ENCODE data around the gene CNIH1. TPM values are rescaled to one million over a fixed set of nuclear protein-coding genes. Genes with fewer than 3 reads are reported as not detected.
A peak's percentile ranks its signal among the peaks of the same experiment; 100 is the strongest.
"Not testable (repeated sequence)": the region's sequence is repeated elsewhere in the genome, so short reads cannot be mapped to it uniquely, and the experiment has no call there.

CNIH1 gene
- total and polyA plus RNA-seq, 9 donors = 101 to 196 (median 166) TPM

DNA sequence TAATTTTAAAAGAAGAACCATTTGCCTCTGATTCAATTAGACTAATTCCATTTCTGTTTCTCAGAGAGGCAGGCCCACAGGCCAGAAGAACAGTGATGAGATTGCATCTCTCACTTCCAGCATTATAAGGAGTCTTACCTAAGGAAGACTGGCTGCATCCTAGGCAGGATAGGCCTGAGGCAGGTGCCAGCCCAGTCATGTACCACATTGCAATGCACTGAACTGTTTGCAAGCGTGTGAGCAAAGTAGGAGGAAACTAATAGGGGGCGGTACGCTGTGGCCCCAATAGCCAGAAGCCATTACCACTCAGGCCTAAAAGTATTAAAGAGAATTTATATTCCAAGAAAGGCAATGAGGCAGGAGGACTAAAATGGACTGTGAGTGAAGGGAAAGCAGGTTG lies 12.1 kb upstream of the CNIH1 start:
- Histone ChIP-seq H3K9me3 (replicated peaks; ENCODE audit: control insufficient read depth, low read depth, low read length) (no peaks in the 10 kb centered on the region), H3K27ac (ENCODE audit: low read length) (no peak overlapping the region), H3K27me3 (ENCODE audit: control insufficient read depth, insufficient read depth, low read length) (no peaks in the 10 kb centered on the region), H3K4me3 (ENCODE audit: low read length) (no peak overlapping the region), H3K36me3 (ENCODE audit: control insufficient read depth, insufficient read depth, low read length) (no peaks in the 10 kb centered on the region), H3K4me1 (ENCODE audit: control insufficient read depth, insufficient read depth, low read length) (no peaks in the 10 kb centered on the region)
- DNase-seq = no peak
- WGBS (ENCODE audit: insufficient coverage) = no CpG with 5 or more reads among the region's 3 CpGs

DNA sequence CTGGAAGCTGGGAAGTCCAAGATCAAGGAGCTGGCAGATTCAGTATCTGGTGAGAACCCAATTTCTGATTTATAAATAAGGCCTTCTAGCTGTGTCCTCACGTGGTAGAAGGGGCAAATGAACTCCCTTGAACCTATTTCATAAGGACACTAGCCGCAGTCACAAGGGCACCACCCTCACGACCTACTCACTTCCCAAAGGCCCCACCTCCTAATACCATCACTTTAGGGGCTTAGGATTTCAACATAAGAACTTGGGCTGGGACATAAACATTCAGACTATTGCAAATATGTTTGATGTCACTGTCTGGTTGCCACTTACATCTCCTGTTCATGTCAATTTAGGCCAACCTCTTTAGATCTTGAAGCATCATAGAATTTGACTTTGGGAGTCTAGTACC lies 10.8 kb upstream of the CNIH1 start:
- no peak overlapping the region for H3K27ac ChIP-seq (ENCODE audit: low read length)

DNA sequence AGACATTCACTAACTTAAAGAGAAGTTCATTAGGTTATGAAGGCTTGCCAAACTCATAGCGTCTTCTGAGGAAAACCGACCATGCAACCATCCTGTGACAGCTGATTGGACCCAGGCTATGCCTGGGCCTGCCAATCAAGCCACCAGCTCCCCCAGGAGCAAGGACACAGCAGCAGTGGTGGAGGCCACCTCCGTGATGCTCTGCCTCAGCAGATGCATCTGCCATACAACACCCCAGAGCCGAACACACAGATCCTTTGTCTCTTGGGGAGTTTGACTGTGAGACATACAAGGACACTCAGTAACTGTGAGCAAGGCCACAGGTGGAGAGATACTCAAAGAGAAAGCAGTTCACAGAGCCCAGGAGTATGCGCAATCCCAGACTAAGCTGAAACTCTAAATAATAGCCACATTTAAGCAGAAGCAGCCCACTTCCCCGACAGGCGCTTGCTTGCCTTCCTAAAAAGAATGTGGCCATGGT lies 10.0 kb upstream of the CNIH1 start:
- H3K36me3 ChIP-seq (ENCODE audit: control insufficient read depth, insufficient read depth, low read length) = no peaks in the 10 kb centered on the region
- H3K27ac ChIP-seq (ENCODE audit: low read length) = no peak overlapping the region
- peaks cover 3% of the 10 kb centered on the region for H3K4me1 ChIP-seq (ENCODE audit: control insufficient read depth, insufficient read depth, low read length)
- no peaks in the 10 kb centered on the region for H3K9me3 ChIP-seq (replicated peaks; ENCODE audit: control insufficient read depth, low read depth, low read length)
- 59% methylated on average over 5 of the region's 7 CpGs for WGBS (ENCODE audit: insufficient coverage)
- H3K4me3 ChIP-seq (ENCODE audit: low read length) = no peak overlapping the region
- DNase-seq = no peak
- no peaks in the 10 kb centered on the region for H3K27me3 ChIP-seq (ENCODE audit: control insufficient read depth, insufficient read depth, low read length)

More for the DNA sequence above, 10.8 kb upstream of the CNIH1 start:
- Histone ChIP-seq H3K36me3 (ENCODE audit: control insufficient read depth, insufficient read depth, low read length) (no peaks in the 10 kb centered on the region), H3K4me1 (ENCODE audit: control insufficient read depth, insufficient read depth, low read length) (no peaks in the 10 kb centered on the region), H3K9me3 (replicated peaks; ENCODE audit: control insufficient read depth, low read depth, low read length) (no peaks in the 10 kb centered on the region), H3K4me3 (ENCODE audit: low read length) (no peak overlapping the region), H3K27me3 (ENCODE audit: control insufficient read depth, insufficient read depth, low read length) (no peaks in the 10 kb centered on the region)
- DNase-seq = no peak
- 90% methylated on average over 3 of the region's 3 CpGs for WGBS (ENCODE audit: insufficient coverage)

DNA sequence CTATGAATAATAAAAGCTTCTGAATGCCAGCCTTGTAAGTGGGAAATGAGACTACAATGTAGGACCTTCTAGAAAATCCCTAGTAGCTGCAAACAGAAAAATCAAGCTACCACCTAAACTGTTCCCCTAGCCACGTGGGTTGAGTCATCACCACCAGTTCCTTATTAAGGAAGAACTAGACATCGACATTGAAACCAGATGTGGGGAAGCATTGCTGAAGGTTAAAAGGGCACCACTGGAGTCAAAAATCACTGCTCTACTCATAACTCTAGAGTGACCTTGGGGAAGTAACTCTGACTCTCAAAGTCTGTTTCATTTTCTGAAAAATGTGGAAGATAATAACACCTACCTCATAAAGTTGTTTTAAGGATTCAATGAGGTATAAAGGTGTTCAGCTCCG lies 9.4 kb upstream of the CNIH1 start:
- H3K27ac ChIP-seq (ENCODE audit: low read length) = no peak overlapping the region
- H3K4me1 ChIP-seq (ENCODE audit: control insufficient read depth, insufficient read depth, low read length) = peaks cover 5% of the 10 kb centered on the region

GRCh38 chr14:54447231-54447692 lies 6.1 kb upstream of the CNIH1 start:
- WGBS (ENCODE audit: insufficient coverage) = 83% methylated on average over 1 of the region's 8 CpGs
- Histone ChIP-seq H3K9me3 (replicated peaks; ENCODE audit: control insufficient read depth, low read depth, low read length) (no peaks in the 10 kb centered on the region), H3K4me1 (ENCODE audit: control insufficient read depth, insufficient read depth, low read length) (peaks cover 5% of the 10 kb centered on the region), H3K4me3 (ENCODE audit: low read length) (no peak overlapping the region), H3K27ac (ENCODE audit: low read length) (no peak overlapping the region), H3K27me3 (ENCODE audit: control insufficient read depth, insufficient read depth, low read length) (no peaks in the 10 kb centered on the region), H3K36me3 (ENCODE audit: control insufficient read depth, insufficient read depth, low read length) (no peaks in the 10 kb centered on the region)
- DNase-seq = no peak

More for the DNA sequence above, 9.4 kb upstream of the CNIH1 start:
- H3K36me3 ChIP-seq (ENCODE audit: control insufficient read depth, insufficient read depth, low read length) = no peaks in the 10 kb centered on the region
- DNase-seq = peak; percentile 49
- WGBS (ENCODE audit: insufficient coverage) = no CpG with 5 or more reads among the region's 3 CpGs
- H3K4me3 ChIP-seq (ENCODE audit: low read length) = no peak overlapping the region
- H3K27me3 ChIP-seq (ENCODE audit: control insufficient read depth, insufficient read depth, low read length) = no peaks in the 10 kb centered on the region
- H3K9me3 ChIP-seq (replicated peaks; ENCODE audit: control insufficient read depth, low read depth, low read length) = no peaks in the 10 kb centered on the region

GRCh38 chr14:54446161-54446693 lies 5.1 kb upstream of the CNIH1 start:
- Histone ChIP-seq H3K4me1 (ENCODE audit: control insufficient read depth, insufficient read depth, low read length) (peaks cover 10% of the 10 kb centered on the region), H3K4me3 (ENCODE audit: low read length) (no peak overlapping the region), H3K27ac (ENCODE audit: low read length) (no peak overlapping the region), H3K36me3 (ENCODE audit: control insufficient read depth, insufficient read depth, low read length) (no peaks in the 10 kb centered on the region), H3K9me3 (replicated peaks; ENCODE audit: control insufficient read depth, low read depth, low read length) (no peaks in the 10 kb centered on the region), H3K27me3 (ENCODE audit: control insufficient read depth, insufficient read depth, low read length) (no peaks in the 10 kb centered on the region)
- WGBS (ENCODE audit: insufficient coverage) = 10% methylated on average over 2 of the region's 5 CpGs
- DNase-seq = peak; percentile 14

DNA sequence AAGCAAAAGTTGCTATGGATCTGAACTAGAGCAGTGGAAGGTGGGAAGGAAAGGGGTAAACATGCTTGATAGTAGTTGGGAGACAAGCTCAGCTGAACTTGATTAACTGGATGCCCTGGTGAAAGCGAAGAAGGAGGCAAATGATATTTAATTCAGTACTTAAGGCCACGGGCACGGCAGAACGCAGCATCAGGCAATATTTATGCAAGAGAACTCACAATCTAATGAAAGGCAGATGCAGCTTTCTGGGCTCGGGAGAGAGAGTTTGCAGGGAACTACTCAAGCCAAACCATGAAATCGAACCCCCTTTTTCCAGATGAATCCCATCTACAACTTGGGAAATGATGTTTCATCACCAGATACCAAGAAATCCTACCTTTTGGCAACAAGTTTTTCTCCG lies 3.5 kb upstream of the CNIH1 start:
- Histone ChIP-seq H3K9me3 (replicated peaks; ENCODE audit: control insufficient read depth, low read depth, low read length) (no peaks in the 10 kb centered on the region), H3K27ac (ENCODE audit: low read length) (no peak overlapping the region), H3K4me3 (ENCODE audit: low read length) (no peak overlapping the region), H3K4me1 (ENCODE audit: control insufficient read depth, insufficient read depth, low read length) (peaks cover 14% of the 10 kb centered on the region), H3K27me3 (ENCODE audit: control insufficient read depth, insufficient read depth, low read length) (no peaks in the 10 kb centered on the region), H3K36me3 (ENCODE audit: control insufficient read depth, insufficient read depth, low read length) (no peaks in the 10 kb centered on the region)
- peak; percentile 56 for DNase-seq
- WGBS (ENCODE audit: insufficient coverage) = 10% methylated on average over 2 of the region's 7 CpGs

GRCh38 chr14:54443981-54444380 lies 2.8 kb upstream of the CNIH1 start:
- Histone ChIP-seq H3K36me3 (ENCODE audit: control insufficient read depth, insufficient read depth, low read length) (no peaks in the 10 kb centered on the region), H3K4me3 (ENCODE audit: low read length) (no peak overlapping the region), H3K27ac (ENCODE audit: low read length) (no peak overlapping the region), H3K4me1 (ENCODE audit: control insufficient read depth, insufficient read depth, low read length) (peaks cover 15% of the 10 kb centered on the region), H3K27me3 (ENCODE audit: control insufficient read depth, insufficient read depth, low read length) (no peaks in the 10 kb centered on the region), H3K9me3 (replicated peaks; ENCODE audit: control insufficient read depth, low read depth, low read length) (no peaks in the 10 kb centered on the region)
- peak; percentile 35 for DNase-seq
- 6% methylated on average over 7 of the region's 18 CpGs for WGBS (ENCODE audit: insufficient coverage)

DNA sequence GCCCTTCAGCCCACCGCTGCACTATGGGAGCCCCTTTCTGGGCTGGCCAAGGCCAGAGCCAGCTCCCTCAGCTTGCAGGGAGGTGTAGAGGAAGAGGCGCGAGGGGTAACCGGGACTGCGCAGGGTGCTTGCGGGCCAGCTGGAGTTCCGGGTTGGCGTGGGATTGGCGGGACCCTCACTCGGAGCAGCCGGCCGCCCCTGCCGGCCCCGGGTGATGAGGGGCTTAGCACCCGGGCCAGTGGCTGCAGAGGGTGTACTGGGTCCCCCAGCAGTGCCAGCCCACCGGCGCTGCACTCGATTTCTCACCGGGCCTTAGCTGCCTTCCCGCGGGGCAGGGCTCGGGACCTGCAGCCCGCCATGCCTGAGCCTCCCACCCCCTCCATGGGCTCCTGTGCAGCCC lies 1.8 kb upstream of the CNIH1 start:
- not testable (repeated sequence) for H3K4me3 ChIP-seq (ENCODE audit: low read length); H3K27ac ChIP-seq (ENCODE audit: low read length); H3K27me3 ChIP-seq (ENCODE audit: control insufficient read depth, insufficient read depth, low read length); H3K36me3 ChIP-seq (ENCODE audit: control insufficient read depth, insufficient read depth, low read length); DNase-seq; H3K9me3 ChIP-seq (replicated peaks; ENCODE audit: control insufficient read depth, low read depth, low read length)
- WGBS (ENCODE audit: insufficient coverage) = 97% methylated on average over 9 of the region's 23 CpGs
- H3K4me1 ChIP-seq (ENCODE audit: control insufficient read depth, insufficient read depth, low read length) = peaks cover 15% of the 10 kb centered on the region

DNA sequence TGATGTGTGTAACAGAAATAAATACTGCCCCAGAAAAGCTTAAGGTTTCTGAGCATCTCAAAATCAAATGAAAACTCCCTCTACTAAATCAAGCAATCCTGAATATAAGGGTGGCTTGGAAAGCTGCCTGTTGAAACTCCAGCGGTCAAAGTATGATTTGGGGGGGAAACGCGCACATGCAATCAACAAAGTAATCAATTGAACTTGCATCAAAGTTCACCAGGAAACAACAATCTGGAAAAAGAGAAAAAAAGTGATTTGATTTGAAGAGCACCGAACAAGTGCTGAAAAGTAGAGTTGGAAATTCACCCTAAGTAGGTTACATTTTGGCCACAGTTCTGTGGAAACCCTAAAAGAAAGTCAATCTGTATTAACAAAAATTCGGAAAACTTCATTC lies 700 bp downstream of the CNIH1 start:
- H3K9me3 ChIP-seq (replicated peaks; ENCODE audit: control insufficient read depth, low read depth, low read length) = no peaks in the 10 kb centered on the region
- DNase-seq = peak; percentile 35
- H3K27ac ChIP-seq (ENCODE audit: low read length) = peak overlapping the region; percentile 98
- 0% methylated on average over 1 of the region's 5 CpGs for WGBS (ENCODE audit: insufficient coverage)
- H3K36me3 ChIP-seq (ENCODE audit: control insufficient read depth, insufficient read depth, low read length) = peaks cover 2% of the 10 kb centered on the region
- H3K4me3 ChIP-seq (ENCODE audit: low read length) = peak overlapping the region; percentile 75
- H3K27me3 ChIP-seq (ENCODE audit: control insufficient read depth, insufficient read depth, low read length) = no peaks in the 10 kb centered on the region
- H3K4me1 ChIP-seq (ENCODE audit: control insufficient read depth, insufficient read depth, low read length) = peaks cover 10% of the 10 kb centered on the region

GRCh38 chr14:54440037-54440436 lies 1.1 kb downstream of the CNIH1 start:
- Histone ChIP-seq H3K27ac (ENCODE audit: low read length) (peak overlapping the region; percentile 98), H3K4me1 (ENCODE audit: control insufficient read depth, insufficient read depth, low read length) (peaks cover 10% of the 10 kb centered on the region), H3K36me3 (ENCODE audit: control insufficient read depth, insufficient read depth, low read length) (peaks cover 3% of the 10 kb centered on the region), H3K27me3 (ENCODE audit: control insufficient read depth, insufficient read depth, low read length) (no peaks in the 10 kb centered on the region), H3K4me3 (ENCODE audit: low read length) (peak overlapping the region; percentile 75), H3K9me3 (replicated peaks; ENCODE audit: control insufficient read depth, low read depth, low read length) (no peaks in the 10 kb centered on the region)
- no CpG with 5 or more reads among the region's 7 CpGs for WGBS (ENCODE audit: insufficient coverage)
- DNase-seq = no peak
